HEK293 (cell line): ENCODE results near the gene TRAF2.

Experiments
- CTCF ChIA-PET: fragments of 350-600 bp; formaldehyde crosslinking; extraction: SDS; loops from one replicate; lab custom pipeline; 2021; ENCODE audit warnings: antibody characterized with exemption; lab: Yijun Ruan, JAX
- POLR2A ChIA-PET: fragments of 300-600 bp; formaldehyde crosslinking; extraction: SDS; loops from one replicate; lab custom pipeline; 2020; ENCODE audit warnings: antibody characterized with exemption, inconsistent platforms; lab: Yijun Ruan, JAX
- H3K27ac ChIP-seq: fragments of 200-500 bp; sonication (Bioruptor generic); 2 replicates; pipeline ENCODE4 v1.5.1; 2014; ENCODE audit warnings: low read depth, low read length, control low read depth, inconsistent platforms; ENCODE audit errors: extremely low read depth
- H3K36me3 ChIP-seq, 2 experiments: fragments of 200-500 bp in 1 of 2; sonication (Bioruptor generic) in 1 of 2; 1 replicate in 1 of 2; 2 replicates in 1 of 2; pipeline ENCODE4 v1.5.1; 2014 to 2017; ENCODE audit warnings: inconsistent platforms in 2 of 2, low read length in 2 of 2; ENCODE audit not compliant: control insufficient read depth in 2 of 2, insufficient read depth in 1 of 2
- H3K4me1 ChIP-seq: fragments of 200-500 bp; sonication (Bioruptor generic); 2 replicates; pipeline ENCODE4 v1.5.1; 2014; ENCODE audit warnings: mild to moderate bottlenecking, low read length, inconsistent platforms; ENCODE audit not compliant: control insufficient read depth, insufficient read depth
- H3K4me3 ChIP-seq: 2 replicates; pipeline ENCODE4 v1.5.1; 2011; ENCODE audit warnings: low read depth, mild to moderate bottlenecking, control low read depth, low read length, moderate library complexity
- H3K9me3 ChIP-seq: fragments of 200-500 bp; sonication (Bioruptor generic); 2 replicates; pipeline ENCODE4 v1.5.1; 2014; ENCODE audit warnings: low read depth, low read length, inconsistent platforms; ENCODE audit not compliant: control insufficient read depth, insufficient read depth
- BCL11B ChIP-seq: fragments of 450-650 bp; formaldehyde crosslinking; IDR thresholded peaks from 2 replicates; pipeline ENCODE4 v1.5.1; 2016; ENCODE audit warnings: low read depth, missing biosample characterization, missing genetic modification characterization
- KLF1 ChIP-seq: fragments of 450-650 bp; formaldehyde crosslinking; IDR thresholded peaks from 2 replicates; pipeline ENCODE4 v1.5.1; 2016; ENCODE audit warnings: missing biosample characterization, missing genetic modification characterization
- MZF1 ChIP-seq: fragments of 450-650 bp; formaldehyde crosslinking; IDR thresholded peaks from 2 replicates; pipeline ENCODE4 v1.5.1; 2017; ENCODE audit warnings: missing biosample characterization, missing genetic modification characterization, borderline replicate concordance
- OSR2 ChIP-seq: fragments of 450-650 bp; formaldehyde crosslinking; IDR thresholded peaks from 2 replicates; pipeline ENCODE4 v1.5.1; 2016; ENCODE audit warnings: missing biosample characterization, missing genetic modification characterization
- PRDM6 ChIP-seq: fragments of 450-650 bp; formaldehyde crosslinking; IDR thresholded peaks from 2 replicates; pipeline ENCODE4 v1.5.1; 2017; ENCODE audit warnings: missing biosample characterization, missing genetic modification characterization
- SCRT2 ChIP-seq: fragments of 450-650 bp; formaldehyde crosslinking; IDR thresholded peaks from 2 replicates; pipeline ENCODE4 v1.5.1; 2016; ENCODE audit warnings: missing biosample characterization, missing genetic modification characterization
- ZBTB11 ChIP-seq: fragments of 450-650 bp; formaldehyde crosslinking; conservative IDR thresholded peaks from 2 replicates; pipeline ENCODE4 v1.5.1; 2016; ENCODE audit warnings: low read depth, missing biosample characterization, missing genetic modification characterization
- ZBTB49 ChIP-seq: fragments of 450-650 bp; formaldehyde crosslinking; IDR thresholded peaks from 2 replicates; pipeline ENCODE4 v1.5.1; 2016; ENCODE audit warnings: missing biosample characterization, missing genetic modification characterization, low read depth
- ZBTB6 ChIP-seq: fragments of 450-650 bp; formaldehyde crosslinking; IDR thresholded peaks from 2 replicates; pipeline ENCODE4 v1.5.1; 2017; ENCODE audit warnings: missing biosample characterization, missing genetic modification characterization
- ZIC2 ChIP-seq: fragments of 450-650 bp; formaldehyde crosslinking; IDR thresholded peaks from 2 replicates; pipeline ENCODE4 v1.5.1; 2016; ENCODE audit warnings: missing biosample characterization, missing genetic modification characterization
- ZNF112 ChIP-seq: fragments of 450-650 bp; formaldehyde crosslinking; IDR thresholded peaks from 2 replicates; pipeline ENCODE4 v1.5.0; 2017; ENCODE audit warnings: missing biosample characterization, missing genetic modification characterization
- ZNF184 ChIP-seq: fragments of 450-650 bp; IDR thresholded peaks from 2 replicates; pipeline ENCODE4 v1.5.1; 2018; ENCODE audit warnings: missing biosample characterization, mild to moderate bottlenecking, missing genetic modification characterization
- ZNF214 ChIP-seq: fragments of 450-650 bp; formaldehyde crosslinking; IDR thresholded peaks from 2 replicates; pipeline ENCODE4 v1.5.1; 2017; ENCODE audit warnings: missing biosample characterization, mild to moderate bottlenecking, missing genetic modification characterization, borderline replicate concordance
- ZNF510 ChIP-seq: fragments of 450-650 bp; formaldehyde crosslinking; IDR thresholded peaks from 2 replicates; pipeline ENCODE4 v1.5.1; 2018; ENCODE audit warnings: mild to moderate bottlenecking, missing genetic modification characterization, missing biosample characterization; ENCODE audit not compliant: insufficient replicate concordance
- ZNF571 ChIP-seq: fragments of 450-650 bp; formaldehyde crosslinking; IDR thresholded peaks from 2 replicates; pipeline ENCODE4 v1.5.0; 2017; ENCODE audit warnings: missing biosample characterization, missing genetic modification characterization
- ZNF610 ChIP-seq: fragments of 450-650 bp; formaldehyde crosslinking; IDR thresholded peaks from 2 replicates; pipeline ENCODE4 v1.5.1; 2016; ENCODE audit warnings: missing biosample characterization, missing genetic modification characterization, borderline replicate concordance
- ZNF626 ChIP-seq: fragments of 450-650 bp; sonication (Bioruptor Pico); formaldehyde crosslinking; IDR thresholded peaks from 2 replicates; pipeline ENCODE4 v1.5.1; 2018; ENCODE audit warnings: missing biosample characterization, missing genetic modification characterization, inconsistent platforms
- ZNF639 ChIP-seq: fragments of 450-650 bp; formaldehyde crosslinking; IDR thresholded peaks from 2 replicates; pipeline ENCODE4 v1.5.1; 2016; ENCODE audit warnings: missing biosample characterization, missing genetic modification characterization
- ZNF664 ChIP-seq: fragments of 450-650 bp; formaldehyde crosslinking; IDR thresholded peaks from 2 replicates; pipeline ENCODE4 v1.5.1; 2016; ENCODE audit warnings: missing biosample characterization, missing genetic modification characterization
- ZNF707 ChIP-seq: fragments of 450-650 bp; formaldehyde crosslinking; IDR thresholded peaks from 2 replicates; pipeline ENCODE4 v1.5.1; 2016; ENCODE audit warnings: missing biosample characterization, missing genetic modification characterization
- ZNF837 ChIP-seq: fragments of 450-650 bp; formaldehyde crosslinking; IDR thresholded peaks from 2 replicates; pipeline ENCODE4 v1.5.1; 2016; ENCODE audit warnings: missing biosample characterization, missing genetic modification characterization
- ZSCAN16 ChIP-seq: fragments of 450-650 bp; formaldehyde crosslinking; IDR thresholded peaks from 2 replicates; pipeline ENCODE4 v1.5.1; 2016; ENCODE audit warnings: missing biosample characterization, missing genetic modification characterization
- ZSCAN18 ChIP-seq: fragments of 450-650 bp; formaldehyde crosslinking; IDR thresholded peaks from 2 replicates; pipeline ENCODE4 v1.5.1; 2016; ENCODE audit warnings: missing biosample characterization, missing genetic modification characterization
- ZSCAN23 ChIP-seq: fragments of 450-650 bp; formaldehyde crosslinking; IDR thresholded peaks from 2 replicates; pipeline ENCODE4 v1.5.1; 2016; ENCODE audit warnings: missing biosample characterization, missing genetic modification characterization

Gene TRAF2

GRCh38 chr9:136931611-136932130, 45.4 kb downstream of the TRAF2 start:
- Histone ChIP-seq H3K36me3 (peaks cover 5 to 16% of the 10 kb centered on the region in 2 experiments; a peak in 2 of 3 replicates), H3K4me3 (no peak overlapping the region), H3K9me3 (no peaks in the 10 kb centered on the region), H3K27ac (no peak overlapping the region), H3K4me1 (no peaks in the 10 kb centered on the region)
- ChIA-PET CTCF (interaction anchor here (0.8 to 1.0 kb wide), 2 partner anchors 10 to 98 kb away, joined by 3 to 7 read pairs; no protein-coding TSS in a partner anchor), POLR2A (interaction anchor here (0.6 kb wide), 1 partner anchor 61 kb away, joined by 3 read pairs; the partner anchor contains the start of gene PAXX)
- TF ChIP-seq ZBTB49 (tag by site-specific recombination) (no peak), MZF1 (tag by site-specific recombination) (no peak), ZSCAN18 (tag by site-specific recombination) (no peak), BCL11B (tag by site-specific recombination) (no peak), ZSCAN16 (no peak), ZNF214 (tag by site-specific recombination) (no peak), ZNF112 (tag by site-specific recombination) (no peak), ZBTB6 (tag by site-specific recombination) (no peak), ZNF610 (tag by site-specific recombination) (no peak), SCRT2 (no peak), ZNF837 (tag by site-specific recombination) (no peak), ZIC2 (tag by site-specific recombination) (no peak), ZNF664 (no peak), ZNF510 (tag by site-specific recombination) (no peak), ZSCAN23 (tag by site-specific recombination) (no peak), ZNF707 (tag by site-specific recombination) (no peak)

- Histone ChIP-seq H3K36me3 (peaks cover 5 to 14% of the 10 kb centered on the region in 2 experiments; a peak in 2 of 3 replicates), H3K4me1 (no peaks in the 10 kb centered on the region), H3K9me3 (no peaks in the 10 kb centered on the region), H3K4me3 (no peak overlapping the region), H3K27ac (no peak overlapping the region)
- ChIA-PET POLR2A (no interaction called here), CTCF (no interaction called here)
- no peak for TF ChIP-seq ZNF571 (tag by site-specific recombination)
- TF ChIP-seq ZNF639 (tag by site-specific recombination), result no peak
- no peak for TF ChIP-seq KLF1 (tag by site-specific recombination)
- no peak for TF ChIP-seq OSR2 (tag by site-specific recombination)
- no peak for TF ChIP-seq ZBTB11 (tag by site-specific recombination)
- no peak for TF ChIP-seq PRDM6
- TF ChIP-seq ZNF626, result no peak
- TF ChIP-seq ZNF184, result no peak
Observed at GRCh38 chr9:136934277-136934676, 48.0 kb downstream of the TRAF2 start.
